ENCODE data around the gene RASGRP4.
A peak's percentile ranks its signal among the peaks of the same experiment; 100 is the strongest.

The RASGRP4 gene

GRCh38 chr19:38425222-38425809 lies 703 bp downstream of the RASGRP4 start:
- H3K4me3 ChIP-seq (ENCODE audit: low read depth, low read length), result no peak overlapping the region
- TF ChIP-seq CTCF (IDR thresholded peaks at IDR 0.05; ENCODE audit: low read depth, low read length), result no peak

DNA sequence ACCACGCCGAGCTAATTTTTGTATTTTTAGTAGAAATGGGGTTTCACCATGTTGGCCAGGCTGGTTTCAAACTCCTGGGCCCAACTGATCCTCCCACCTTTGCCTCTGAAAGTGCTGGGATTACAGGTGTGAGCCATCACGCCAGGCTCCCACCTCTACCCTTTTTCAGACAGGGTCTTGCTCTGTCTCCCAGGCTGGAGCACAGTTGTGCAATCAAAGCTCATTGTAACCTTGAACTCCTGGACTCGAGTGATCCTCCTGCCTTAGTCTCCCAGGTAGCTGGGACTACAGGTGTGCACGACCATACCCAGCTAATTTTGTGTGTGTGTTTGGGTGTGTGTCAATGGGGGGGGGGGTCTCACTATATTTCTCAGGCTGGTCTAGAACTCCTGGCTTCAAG lies 1.7 kb downstream of the RASGRP4 start:
- no peak overlapping the region for H3K4me3 ChIP-seq (ENCODE audit: low read depth, low read length)
- no peak for TF ChIP-seq CTCF (IDR thresholded peaks at IDR 0.05; ENCODE audit: low read depth, low read length)

- TF ChIP-seq CTCF (IDR thresholded peaks at IDR 0.05; ENCODE audit: low read depth, low read length), result no peak
- H3K4me3 ChIP-seq (ENCODE audit: low read depth, low read length), result no peak overlapping the region
These were observed 3.6 kb downstream of the RASGRP4 start for GRCh38 chr19:38422438-38422837.

DNA sequence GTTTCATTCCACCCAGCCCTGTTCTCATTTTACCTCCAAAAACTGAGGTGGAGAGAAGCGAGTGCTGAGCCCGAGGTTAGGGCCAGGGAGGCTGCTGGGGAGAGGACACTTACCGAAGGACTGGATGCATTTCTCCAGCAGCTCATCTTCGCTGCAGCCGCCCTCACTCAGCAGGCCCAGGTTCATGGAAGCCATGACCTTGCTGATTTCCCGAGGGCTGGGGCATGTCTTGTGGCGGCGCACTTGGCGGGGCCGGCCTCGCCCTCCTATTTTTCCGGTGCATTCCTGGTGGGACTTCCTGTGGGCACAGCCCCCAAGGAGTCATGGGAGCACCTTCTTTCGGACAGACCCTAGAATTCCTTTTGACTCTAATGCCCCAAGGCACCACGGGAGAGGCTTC lies 4.2 kb downstream of the RASGRP4 start:
- no peak for TF ChIP-seq CTCF (IDR thresholded peaks at IDR 0.05; ENCODE audit: low read depth, low read length)

DNA sequence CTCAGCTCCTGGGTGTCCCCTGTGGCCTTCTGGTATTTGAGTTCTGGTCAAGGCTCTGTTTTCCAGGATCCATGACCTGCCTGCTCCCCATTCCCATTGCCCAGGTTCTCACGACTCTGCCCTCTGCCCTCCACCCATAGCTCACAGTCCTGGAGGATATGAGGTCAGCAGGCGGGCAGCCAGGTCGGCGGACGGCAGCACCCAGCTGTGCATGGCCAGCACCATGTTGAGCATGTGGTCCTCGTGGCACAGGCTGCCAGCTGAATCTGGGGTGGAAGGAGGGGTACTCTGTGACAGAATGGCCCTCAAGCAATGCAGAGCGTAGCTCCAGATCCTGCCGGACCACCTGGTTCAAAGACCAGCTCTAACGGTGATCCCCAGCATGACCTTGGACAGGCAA lies 5.1 kb downstream of the RASGRP4 start:
- H3K4me3 ChIP-seq (ENCODE audit: low read depth, low read length), result no peak overlapping the region
- no peak for TF ChIP-seq CTCF (IDR thresholded peaks at IDR 0.05; ENCODE audit: low read depth, low read length)

More for the DNA sequence above, 4.2 kb downstream of the RASGRP4 start:
- no peak overlapping the region for H3K4me3 ChIP-seq (ENCODE audit: low read depth, low read length)

DNA sequence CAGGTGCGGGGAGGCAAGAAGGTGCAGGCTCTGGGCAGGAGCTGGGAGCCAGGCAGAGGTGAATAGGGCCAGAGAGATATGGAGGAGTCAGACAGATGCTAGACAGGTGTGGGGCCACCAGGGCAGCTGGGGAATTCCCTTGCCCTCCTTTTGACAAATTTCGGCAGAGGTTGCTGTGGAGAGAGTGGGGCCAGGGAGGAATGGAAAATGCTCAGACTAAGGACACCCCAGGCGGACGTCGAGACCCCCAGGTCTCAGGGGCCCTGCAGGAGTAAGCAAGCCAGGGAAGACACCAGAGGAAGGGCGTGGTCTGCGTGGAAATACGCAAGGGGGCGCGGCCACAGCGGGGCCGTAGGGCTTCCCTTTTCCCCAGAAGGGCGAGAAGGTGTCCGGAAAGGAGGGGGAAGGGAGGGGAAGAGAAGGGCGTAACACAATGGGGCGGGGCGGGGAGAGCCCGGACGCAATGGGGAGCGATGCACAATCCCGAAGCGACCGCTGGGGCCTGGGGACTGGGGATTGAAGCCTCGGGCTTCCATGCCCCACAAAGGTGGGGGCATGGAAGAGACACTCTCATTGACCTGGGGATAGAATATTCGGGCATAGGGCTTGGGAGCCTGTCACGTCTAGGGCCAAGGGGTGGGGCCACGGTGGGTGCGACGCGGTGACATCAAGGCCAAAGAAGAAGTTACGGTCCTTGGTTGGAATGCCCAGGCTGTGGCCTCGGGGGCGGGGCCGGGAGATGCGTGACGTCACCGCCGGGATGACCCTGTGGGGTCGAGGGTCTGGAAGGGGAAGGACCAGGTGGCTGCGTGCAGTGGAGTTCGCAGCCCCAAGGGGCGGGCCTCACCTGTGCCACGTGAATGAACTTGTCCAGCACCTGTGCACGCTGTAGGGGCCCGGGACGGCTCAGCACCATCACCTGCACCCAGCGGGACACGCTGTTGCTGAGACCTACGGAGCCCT lies 8.2 kb downstream of the RASGRP4 start:
- TF ChIP-seq CTCF (IDR thresholded peaks at IDR 0.05; ENCODE audit: low read depth, low read length), result no peak
- H3K4me3 ChIP-seq (ENCODE audit: low read depth, low read length), result peak overlapping the region; percentile 17; the same call in 1 of the 2 replicates

DNA sequence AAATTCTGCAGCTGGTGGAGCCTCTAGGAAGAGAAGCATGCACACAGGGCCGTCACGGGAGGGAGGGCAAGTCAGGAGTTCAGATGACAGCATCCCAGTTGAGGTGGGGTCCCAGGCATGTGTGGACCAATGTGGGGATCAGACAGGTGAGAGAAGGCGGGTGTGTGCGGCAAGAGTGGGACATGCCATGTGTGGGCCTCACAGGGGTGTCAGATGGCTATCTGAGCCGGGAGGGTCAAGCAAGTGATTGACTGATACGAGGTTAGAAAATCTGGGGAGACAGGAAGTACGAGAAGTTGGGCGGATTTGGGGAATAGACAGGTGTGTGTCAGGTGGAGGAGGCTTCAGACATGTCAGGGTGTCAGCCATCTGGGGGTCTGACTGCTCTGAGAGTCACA lies 8.9 kb downstream of the RASGRP4 start:
- TF ChIP-seq CTCF (IDR thresholded peaks at IDR 0.05; ENCODE audit: low read depth, low read length), result no peak
- no peak overlapping the region for H3K4me3 ChIP-seq (ENCODE audit: low read depth, low read length)
